ENCODE data around the gene SLC25A17.

DNA sequence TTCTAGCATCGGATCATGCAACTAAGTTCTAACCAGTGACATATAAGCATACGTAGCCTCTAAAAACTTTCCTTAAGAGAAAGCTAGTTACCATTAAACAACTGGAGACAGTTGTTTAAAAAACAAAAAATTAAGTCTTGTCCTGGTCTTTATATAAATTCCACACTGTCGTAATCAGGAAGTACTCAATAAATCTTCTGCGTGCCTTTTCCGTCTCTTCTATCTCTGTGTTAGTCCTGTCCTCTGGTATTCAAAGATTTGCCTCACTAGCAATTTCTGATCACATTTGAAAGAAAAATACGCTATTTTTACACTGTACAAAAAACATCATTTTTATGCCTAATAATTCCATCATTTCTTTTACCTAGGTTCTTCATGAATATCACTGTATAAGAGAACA is 10.0 kb upstream of the SLC25A17 start:
- TF ChIP-seq GATA2 (IDR thresholded peaks at IDR 0.05; ENCODE audit: low read depth, low read length) (no peak), GATA3 (IDR thresholded peaks at IDR 0.05; ENCODE audit: low read depth, low read length) (no peak)

Measured in SH-SY5Y (cell line).